ENCODE measurements around the gene IL6R.

DNA sequence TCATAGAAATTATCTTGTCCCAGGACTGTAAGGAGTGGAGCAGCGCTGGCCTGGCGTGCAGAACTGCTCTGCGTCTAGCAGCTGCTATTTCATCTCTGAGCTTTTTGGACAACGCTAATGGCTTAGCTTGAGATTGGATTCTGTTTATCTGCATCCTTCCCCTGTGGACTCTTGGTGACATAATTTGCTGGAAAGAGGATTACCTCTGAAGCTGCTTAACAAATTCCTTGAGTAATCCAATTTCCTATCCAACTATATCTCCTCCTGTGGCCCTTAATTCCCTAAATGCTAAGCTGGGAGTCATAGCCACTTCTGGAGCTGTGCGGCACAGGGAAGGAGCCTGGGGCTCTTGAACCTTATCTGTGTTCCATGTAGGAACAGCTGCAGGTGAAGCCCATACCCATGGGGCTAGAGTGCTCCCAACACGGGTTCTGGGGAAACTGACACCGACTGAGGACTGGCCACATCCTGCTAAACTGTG, 43.2 kb downstream of the IL6R start:
- TF ChIP-seq, protein P1, sequence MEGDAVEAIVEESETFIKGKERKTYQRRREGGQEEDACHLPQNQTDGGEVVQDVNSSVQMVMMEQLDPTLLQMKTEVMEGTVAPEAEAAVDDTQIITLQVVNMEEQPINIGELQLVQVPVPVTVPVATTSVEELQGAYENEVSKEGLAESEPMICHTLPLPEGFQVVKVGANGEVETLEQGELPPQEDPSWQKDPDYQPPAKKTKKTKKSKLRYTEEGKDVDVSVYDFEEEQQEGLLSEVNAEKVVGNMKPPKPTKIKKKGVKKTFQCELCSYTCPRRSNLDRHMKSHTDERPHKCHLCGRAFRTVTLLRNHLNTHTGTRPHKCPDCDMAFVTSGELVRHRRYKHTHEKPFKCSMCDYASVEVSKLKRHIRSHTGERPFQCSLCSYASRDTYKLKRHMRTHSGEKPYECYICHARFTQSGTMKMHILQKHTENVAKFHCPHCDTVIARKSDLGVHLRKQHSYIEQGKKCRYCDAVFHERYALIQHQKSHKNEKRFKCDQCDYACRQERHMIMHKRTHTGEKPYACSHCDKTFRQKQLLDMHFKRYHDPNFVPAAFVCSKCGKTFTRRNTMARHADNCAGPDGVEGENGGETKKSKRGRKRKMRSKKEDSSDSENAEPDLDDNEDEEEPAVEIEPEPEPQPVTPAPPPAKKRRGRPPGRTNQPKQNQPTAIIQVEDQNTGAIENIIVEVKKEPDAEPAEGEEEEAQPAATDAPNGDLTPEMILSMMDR (IDR thresholded peaks at IDR 0.05; ENCODE audit: insufficient read depth, low read length): no peak
- TF ChIP-seq POLR2AphosphoS5 (IDR thresholded peaks at IDR 0.05; ENCODE audit: low read depth): no peak
- TF ChIP-seq GABPA (IDR thresholded peaks at IDR 0.05; ENCODE audit: low read depth): no peak
- no peak for TF ChIP-seq REST (IDR thresholded peaks at IDR 0.05; ENCODE audit: insufficient replicate concordance, low read depth)
